Peyer's patch (tissue), 4 donors: ENCODE measurements around the gene PRR23E.

Experiments
- CTCF ChIP-seq, 6 experiments: fragments of 450-650 bp in 4 of 6; fragments of 200-600 bp in 2 of 6; sonication (generic) in 1 of 6; IDR thresholded peaks; one replicate each; pipeline ENCODE4 v1.5.1; 2017 to 2019; ENCODE audit warnings: antibody characterized with exemption in 6 of 6, mild to moderate bottlenecking in 3 of 6, moderate library complexity in 1 of 6
- POLR2A ChIP-seq, 2 donors: fragments of 450-650 bp; IDR thresholded peaks; one replicate each; pipeline ENCODE4 v1.5.1; 2017; ENCODE audit warnings: antibody characterized with exemption in 2 of 2, mild to moderate bottlenecking in 2 of 2, moderate library complexity in 2 of 2

GRCh38 chr3:127161973-127162579 lies 30.9 kb upstream of the PRR23E start:
- TF ChIP-seq CTCF (IDR thresholded peaks at IDR 0.05) (no peak), POLR2A (IDR thresholded peaks at IDR 0.05) (no peak)
